NCI-H82 (cell line): ENCODE data around the gene CLCF1.

Experiments
- DNase-seq: peaks from one replicate; lab custom pipeline; 2025; lab: John Stamatoyannopoulos, UW

Gene CLCF1

GRCh38 chr11:67356387-67356863 lies 17.0 kb downstream of the CLCF1 start:
- DNase-seq: peak; percentile 21

GRCh38 chr11:67355794-67356386 lies 17.5 kb downstream of the CLCF1 start:
- no peak for DNase-seq

GRCh38 chr11:67355023-67355793 lies 18.2 kb downstream of the CLCF1 start:
- DNase-seq: peak; percentile 52

GRCh38 chr11:67354075-67355022 lies 19.0 kb downstream of the CLCF1 start:
- peak; percentile 60 for DNase-seq

GRCh38 chr11:67353317-67354074 lies 19.9 kb downstream of the CLCF1 start, which contains the start of gene POLD4:
Gene POLD4 (minus strand): TSS chr11:67353546. CDS start chr11:67353399, 147 bp downstream.
- DNase-seq: peak; percentile 96

GRCh38 chr11:67352546-67353316 lies 20.7 kb downstream of the CLCF1 start:
- DNase-seq: peak; percentile 59

GRCh38 chr11:67351275-67352005 lies 22.0 kb downstream of the CLCF1 start:
- DNase-seq: peak; percentile 78

GRCh38 chr11:67349928-67350465 lies 23.4 kb downstream of the CLCF1 start:
- no peak for DNase-seq

- DNase-seq: no peak
Observed at GRCh38 chr11:67349457-67349856, 23.9 kb downstream of the CLCF1 start.

- peak; percentile 40 for DNase-seq
Observed at GRCh38 chr11:67349036-67349435, 24.4 kb downstream of the CLCF1 start.

GRCh38 chr11:67347964-67348749 lies 25.2 kb downstream of the CLCF1 start:
- peak; percentile 84 for DNase-seq

GRCh38 chr11:67345920-67346819 lies 27.2 kb downstream of the CLCF1 start:
- DNase-seq: peak; percentile 39

GRCh38 chr11:67345247-67345919 lies 28.0 kb downstream of the CLCF1 start:
- DNase-seq: no peak

GRCh38 chr11:67344264-67344663 lies 29.1 kb downstream of the CLCF1 start:
- DNase-seq: no peak

GRCh38 chr11:67337257-67337656 lies 36.1 kb downstream of the CLCF1 start:
- DNase-seq: no peak

GRCh38 chr11:67332081-67332691 lies 41.2 kb downstream of the CLCF1 start:
- DNase-seq: no peak

- no peak for DNase-seq
Observed at GRCh38 chr11:67323526-67323925, 49.9 kb downstream of the CLCF1 start.
